Measurements from ENCODE around the gene METTL21C.

GRCh38 chr13:102686024-102686423, 8.8 kb downstream of the METTL21C start:
- no peak for TF ChIP-seq CTCF (conservative IDR thresholded peaks at IDR 0.05; ENCODE audit: low read length)
- TF ChIP-seq EZH2phosphoT487 (IDR thresholded peaks at IDR 0.05; ENCODE audit: borderline replicate concordance): no peak
